HG02840 (cell line): ENCODE data around the gene UNC13A.

Source experiments
- ATAC-seq: cut with Tn5 transposase; IDR thresholded peaks from one replicate; pipeline ENCODE4 v1.9.1; 2021; ENCODE audit warnings: mild to moderate bottlenecking, moderate library complexity, moderate number of reproducible peaks; ENCODE audit not compliant: unreplicated experiment, low FRiP score

Gene UNC13A

DNA sequence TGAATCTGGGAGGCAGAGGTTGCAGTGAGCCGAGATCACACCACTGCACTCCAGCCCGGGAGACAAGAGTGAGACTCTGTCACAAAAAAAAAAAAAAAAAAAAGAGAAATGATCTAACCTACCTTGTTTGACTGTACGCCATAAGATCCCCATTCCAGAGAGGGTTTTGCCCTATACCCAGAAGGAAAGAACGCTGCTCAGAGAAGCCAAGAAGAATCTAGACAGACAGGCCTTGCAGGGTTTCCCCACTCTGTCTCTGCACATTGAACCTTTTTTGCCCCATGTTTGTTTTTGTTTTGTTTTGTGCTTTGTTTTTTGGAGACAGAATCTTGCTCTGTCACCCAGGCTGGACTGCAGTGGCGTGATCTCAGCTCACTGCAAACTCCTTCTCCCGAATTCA, 23.7 kb upstream of the UNC13A start:
- no peak for ATAC-seq

- ATAC-seq, result no peak
These were observed 18.6 kb upstream of the UNC13A start for GRCh38 chr19:17706750-17707181.

GRCh38 chr19:17703824-17704463, 15.8 kb upstream of the UNC13A start:
- no peak for ATAC-seq

DNA sequence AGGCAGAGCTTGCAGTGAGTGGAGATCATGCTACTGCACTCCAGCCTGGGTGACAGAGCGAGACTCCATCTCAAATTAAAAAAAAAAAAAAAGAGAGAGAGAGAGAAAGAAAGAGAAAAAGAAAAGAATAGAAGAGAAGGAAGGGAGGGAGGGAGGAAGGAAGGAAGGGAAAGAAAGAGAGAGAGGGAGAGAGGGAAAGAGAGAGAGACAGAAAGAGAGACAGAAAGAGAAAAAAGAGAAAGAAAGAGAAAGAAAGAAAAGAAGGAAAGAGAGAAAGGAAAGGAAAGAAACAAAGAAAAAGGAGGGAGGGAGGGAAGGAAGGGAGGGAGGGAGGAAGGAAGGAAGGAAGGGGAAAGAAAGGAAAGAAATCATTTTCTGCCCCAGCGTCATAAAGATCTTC, 7.0 kb upstream of the UNC13A start:
- ATAC-seq, result no peak

GRCh38 chr19:17692566-17692965, 4.4 kb upstream of the UNC13A start:
- no peak for ATAC-seq

- ATAC-seq, result no peak
These were observed 870 bp upstream of the UNC13A start for GRCh38 chr19:17688853-17689595.

DNA sequence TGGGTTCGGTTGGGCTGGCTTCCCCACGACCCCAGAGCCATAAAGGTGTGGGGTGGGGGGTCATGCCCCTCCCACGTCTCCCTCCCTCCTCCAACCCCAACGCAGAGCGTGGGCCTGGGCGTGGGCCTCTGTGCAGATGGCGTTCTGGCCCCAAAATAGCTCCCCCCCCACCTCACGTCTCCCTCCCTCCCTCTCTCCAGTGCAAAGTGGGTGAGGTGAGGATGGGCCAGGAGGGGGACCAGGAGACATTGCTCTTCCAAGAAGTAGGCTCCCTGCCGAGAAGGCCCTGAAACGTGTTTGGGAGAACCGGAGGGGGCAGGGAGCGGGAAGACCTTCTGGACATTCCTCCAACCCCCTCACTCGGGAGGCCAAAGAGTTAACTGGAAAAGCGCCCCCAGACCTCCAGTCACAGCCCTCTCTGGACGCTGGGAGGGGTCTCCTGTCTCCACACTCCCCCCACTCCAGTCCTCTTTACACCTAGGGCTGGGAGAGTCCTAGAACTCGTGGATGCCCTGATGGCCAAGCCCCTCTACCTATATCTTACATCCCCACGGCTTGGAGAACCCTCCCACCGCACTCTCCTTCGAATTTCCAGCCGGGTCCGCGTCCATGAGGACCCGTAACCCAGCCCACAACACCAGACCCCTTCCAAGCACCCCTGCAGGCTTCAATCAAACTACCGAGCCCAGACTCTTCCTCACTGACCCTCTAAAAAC, 855 bp downstream of the UNC13A start:
- no peak for ATAC-seq

GRCh38 chr19:17686592-17687024, 1.5 kb downstream of the UNC13A start:
- ATAC-seq, result no peak

DNA sequence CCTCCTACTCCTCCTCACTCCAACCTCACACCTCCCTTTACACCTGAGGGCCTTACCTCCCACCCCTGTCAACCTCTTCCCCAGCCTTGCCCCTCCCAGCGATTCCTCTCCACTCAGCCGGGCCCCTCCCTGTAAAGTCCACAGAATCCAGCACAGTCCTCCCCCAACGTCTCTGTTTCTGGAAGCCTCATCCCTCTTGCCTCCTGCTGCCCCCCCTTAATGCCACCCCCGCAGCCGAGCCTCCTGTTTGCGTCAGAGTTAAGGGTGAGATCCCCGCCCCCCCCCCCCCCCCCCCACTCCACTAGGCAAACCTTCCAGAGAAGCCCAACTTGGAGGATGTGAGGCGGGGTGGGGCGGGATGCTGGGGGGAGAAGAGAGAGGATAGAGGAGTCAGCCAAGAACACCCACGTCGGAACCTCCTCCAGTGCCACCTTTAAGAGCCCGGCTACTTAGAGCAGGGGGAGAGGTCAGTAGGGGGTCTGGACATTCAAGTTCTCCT, 2.1 kb downstream of the UNC13A start:
- no peak for ATAC-seq

DNA sequence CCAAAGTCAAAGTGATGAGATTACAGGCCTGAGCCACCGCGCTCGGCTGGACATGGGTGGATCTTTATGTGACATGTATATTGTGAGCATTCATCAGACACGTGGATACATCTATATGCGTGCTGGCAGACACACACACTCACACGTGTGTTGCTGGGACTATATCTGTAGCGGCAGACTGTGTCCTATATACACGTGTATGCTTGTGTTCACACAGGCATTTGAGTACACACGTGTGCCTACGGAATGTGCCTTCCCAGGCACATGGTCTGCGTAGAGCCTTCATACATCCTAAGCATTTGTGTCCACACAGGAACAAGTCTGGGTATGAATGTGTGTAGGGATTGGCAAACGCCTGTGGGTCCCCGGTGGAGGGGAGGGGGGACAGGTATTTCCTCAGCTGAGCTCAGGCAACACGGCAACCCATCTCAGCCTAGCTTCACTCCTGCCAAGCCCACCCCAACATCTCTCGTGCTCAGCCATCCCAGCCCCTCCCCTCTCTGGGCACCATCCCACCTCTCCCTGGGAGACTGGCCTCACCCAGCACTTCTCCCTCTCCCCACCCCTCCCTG, 2.6 kb downstream of the UNC13A start:
- ATAC-seq, result no peak

DNA sequence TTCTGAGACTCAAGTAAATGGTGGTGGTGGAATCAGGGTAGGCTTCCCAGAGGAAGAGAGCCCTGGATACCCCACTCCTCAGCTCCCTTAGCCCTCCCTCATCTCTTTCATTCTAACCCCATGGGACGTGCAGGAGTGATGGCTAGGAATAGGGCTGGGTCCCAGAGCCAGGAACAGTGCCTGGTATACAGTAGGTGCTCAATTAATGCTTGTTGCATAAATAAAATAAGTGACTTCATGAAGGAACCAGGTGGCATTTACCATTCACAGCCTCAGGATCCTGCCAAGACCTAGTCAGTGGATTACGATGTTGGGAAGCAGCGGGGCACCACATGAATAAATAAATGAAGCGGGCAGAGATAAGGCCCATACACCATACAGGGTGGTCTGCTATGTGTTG, 3.9 kb downstream of the UNC13A start:
- ATAC-seq, result no peak

GRCh38 chr19:17683078-17683477, 5.1 kb downstream of the UNC13A start:
- no peak for ATAC-seq

- ATAC-seq, result no peak
These were observed 5.9 kb downstream of the UNC13A start for GRCh38 chr19:17682273-17682672.

DNA sequence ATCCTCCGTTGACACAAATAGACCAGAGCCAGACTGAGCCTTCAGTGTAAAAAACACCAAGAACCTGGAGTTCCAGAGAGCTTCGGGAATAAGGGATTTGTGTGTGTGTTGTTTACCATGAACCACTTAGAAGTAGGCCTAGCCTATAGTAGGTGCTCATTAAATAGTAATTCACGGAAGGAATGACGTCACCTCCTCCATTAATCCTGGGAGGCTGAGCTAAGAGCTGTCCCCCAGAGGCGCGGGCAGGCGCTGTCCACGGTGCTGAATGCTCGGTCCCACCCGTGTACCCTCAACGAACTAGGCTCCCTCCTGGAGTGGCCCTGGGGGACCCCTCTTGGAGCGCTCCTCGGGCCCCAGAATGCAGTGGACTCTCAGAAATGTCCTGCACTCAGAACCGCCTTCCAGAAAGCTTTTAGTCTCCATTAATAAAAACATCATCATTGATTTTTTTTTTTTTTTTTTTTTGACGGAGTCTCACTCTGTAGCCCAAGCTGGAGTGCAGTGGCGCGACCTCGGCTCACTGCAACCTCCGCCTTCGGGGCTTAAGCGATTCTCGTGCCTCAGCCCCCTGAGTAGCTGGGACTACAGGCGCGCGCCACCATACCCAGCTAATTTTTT, 6.5 kb downstream of the UNC13A start:
- no peak for ATAC-seq

GRCh38 chr19:17680230-17680722, 7.9 kb downstream of the UNC13A start:
- ATAC-seq, result no peak

- ATAC-seq, result no peak
These were observed 8.5 kb downstream of the UNC13A start for GRCh38 chr19:17679526-17680229.

- ATAC-seq, result no peak
These were observed 9.3 kb downstream of the UNC13A start for GRCh38 chr19:17678836-17679235.

DNA sequence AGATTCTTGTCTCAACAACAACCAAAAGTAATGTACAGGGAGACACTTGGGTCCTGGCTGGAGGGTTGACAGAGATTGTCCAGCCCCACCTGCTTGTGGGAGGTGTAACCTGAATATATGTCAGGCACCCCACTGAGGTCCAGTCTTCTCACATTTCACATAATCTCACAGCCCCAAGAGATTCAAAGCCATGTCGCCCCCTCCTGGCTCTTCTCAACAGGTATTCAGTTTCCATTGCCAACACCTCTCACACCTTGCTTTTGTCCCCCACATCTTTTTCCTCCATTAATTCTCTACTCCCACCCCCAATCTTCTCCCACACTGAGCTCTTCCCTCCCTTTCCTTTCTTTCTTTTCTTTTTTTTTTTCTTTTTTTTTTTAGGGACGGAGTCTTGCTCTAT, 11.2 kb downstream of the UNC13A start:
- no peak for ATAC-seq

DNA sequence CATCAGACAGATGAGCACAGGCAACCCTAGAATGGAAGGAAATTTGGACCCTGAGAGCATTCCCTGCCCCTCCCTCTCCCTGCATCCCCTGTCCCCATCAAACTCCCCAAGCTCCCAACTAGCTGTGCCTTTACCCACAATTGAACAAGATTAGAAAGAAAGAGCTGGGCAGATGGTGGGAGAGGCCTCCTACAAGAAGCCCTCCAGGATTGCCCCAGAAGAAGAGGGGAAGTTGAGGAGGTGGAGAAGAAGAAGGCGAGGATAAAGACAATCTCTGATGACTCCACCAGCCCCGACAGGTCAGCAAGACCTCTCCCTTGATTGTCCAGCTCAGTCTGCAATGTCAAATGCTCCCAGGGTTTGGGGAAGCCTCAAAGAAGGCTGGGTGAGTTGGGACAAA, 11.9 kb downstream of the UNC13A start:
- ATAC-seq, result no peak
